Activated naive CD8-positive, alpha-beta T cell treated with anti-CD3 and anti-CD28 coated beads, Interleukin-2, amount 10 ng/mL, durations not matched to agents 7 days and 5 days (primary cell): ENCODE measurements around the gene TPPP. TPM values are rescaled to one million over a fixed set of nuclear protein-coding genes. Genes with fewer than 3 reads are reported as not detected.

Experiments
- ATAC-seq: fragments of 150-1000 bp; cut with Tn5 transposase; one replicate; pipeline ENCODE4 v1.10.0; 2021; ENCODE audit warnings: low read depth, moderate library complexity
- POLR2A ChIA-PET: fragments of 350-600 bp; sonication (Branson Sonifier 250); formaldehyde crosslinking; loops from one replicate; lab custom pipeline; 2021; ENCODE audit warnings: antibody characterized with exemption; lab: Charles Lee
- DNase-seq: peaks from one replicate; pipeline ENCODE4 v3.0.0; 2021
- H3K27ac Mint-ChIP-seq: one replicate; pipeline ENCODE4 v1.8.0; 2022; ENCODE audit warnings: mild to moderate bottlenecking, mixed read lengths
- H3K27me3 Mint-ChIP-seq: one replicate; pipeline ENCODE4 v1.8.0; 2022; ENCODE audit warnings: mild to moderate bottlenecking, moderate library complexity, mixed read lengths
- H3K36me3 Mint-ChIP-seq: one replicate; pipeline ENCODE4 v1.8.0; 2021; ENCODE audit warnings: mild to moderate bottlenecking, mixed read lengths
- H3K4me1 Mint-ChIP-seq: one replicate; pipeline ENCODE4 v1.8.0; 2021; ENCODE audit warnings: mixed read lengths
- H3K4me3 Mint-ChIP-seq: one replicate; pipeline ENCODE4 v1.8.0; 2022; ENCODE audit warnings: mild to moderate bottlenecking, moderate library complexity, mixed read lengths
- H3K9me3 Mint-ChIP-seq: one replicate; pipeline ENCODE4 v1.8.0; 2021; ENCODE audit warnings: mixed read lengths
- total RNA-seq, 2 experiments: library from RNA; stranded (reverse); gene quantifications; one replicate each; pipeline ENCODE4 v1.2.3, GENCODE V29; 2021

TPPP gene
- total RNA-seq, 2 experiments from 2014 or later = 0.40 to 0.55 TPM

- no peak overlapping the region for H3K4me3 Mint-ChIP-seq
- H3K27me3 Mint-ChIP-seq = no peaks in the 10 kb centered on the region
- H3K9me3 Mint-ChIP-seq = no peaks in the 10 kb centered on the region
- peaks cover 2% of the 10 kb centered on the region for H3K4me1 Mint-ChIP-seq
- DNase-seq = no peak
- POLR2A ChIA-PET = no interaction called here
- peaks cover 42% of the 10 kb centered on the region for H3K36me3 Mint-ChIP-seq
- H3K27ac Mint-ChIP-seq = no peak overlapping the region
- ATAC-seq = no peak
These were observed 32.6 kb downstream of the TPPP start for GRCh38 chr5:660491-661030.

- Mint-ChIP-seq H3K9me3 (no peaks in the 10 kb centered on the region), H3K4me1 (peaks cover 2% of the 10 kb centered on the region), H3K36me3 (peaks cover 44% of the 10 kb centered on the region), H3K27ac (no peak overlapping the region), H3K27me3 (no peaks in the 10 kb centered on the region), H3K4me3 (no peak overlapping the region)
- POLR2A ChIA-PET = no interaction called here
- DNase-seq = no peak
- no peak for ATAC-seq
These were observed 33.5 kb downstream of the TPPP start for GRCh38 chr5:659496-660263.

GRCh38 chr5:658103-658502 lies 35.0 kb downstream of the TPPP start:
- peaks cover 44% of the 10 kb centered on the region for H3K36me3 Mint-ChIP-seq
- no peak for ATAC-seq
- H3K4me1 Mint-ChIP-seq = peaks cover 2% of the 10 kb centered on the region
- H3K27ac Mint-ChIP-seq = no peak overlapping the region
- H3K27me3 Mint-ChIP-seq = no peaks in the 10 kb centered on the region
- DNase-seq = no peak
- no peak overlapping the region for H3K4me3 Mint-ChIP-seq
- no peaks in the 10 kb centered on the region for H3K9me3 Mint-ChIP-seq
- POLR2A ChIA-PET = no interaction called here

GRCh38 chr5:657570-657969 lies 35.6 kb downstream of the TPPP start:
- no peaks in the 10 kb centered on the region for H3K9me3 Mint-ChIP-seq
- POLR2A ChIA-PET = no interaction called here
- H3K27me3 Mint-ChIP-seq = no peaks in the 10 kb centered on the region
- peaks cover 44% of the 10 kb centered on the region for H3K36me3 Mint-ChIP-seq
- no peak overlapping the region for H3K4me3 Mint-ChIP-seq
- H3K27ac Mint-ChIP-seq = no peak overlapping the region
- ATAC-seq = no peak
- DNase-seq = no peak
- peaks cover 2% of the 10 kb centered on the region for H3K4me1 Mint-ChIP-seq

- POLR2A ChIA-PET = no interaction called here
- H3K27me3 Mint-ChIP-seq = no peaks in the 10 kb centered on the region
- peaks cover 39% of the 10 kb centered on the region for H3K36me3 Mint-ChIP-seq
These were observed 37.7 kb downstream of the TPPP start for GRCh38 chr5:655406-655805.

GRCh38 chr5:654071-654778 lies 38.9 kb downstream of the TPPP start:
- no peak for ATAC-seq
- DNase-seq = no peak
- no peak overlapping the region for H3K4me3 Mint-ChIP-seq
- no peaks in the 10 kb centered on the region for H3K9me3 Mint-ChIP-seq
- H3K27me3 Mint-ChIP-seq = no peaks in the 10 kb centered on the region
- POLR2A ChIA-PET = no interaction called here
- H3K4me1 Mint-ChIP-seq = no peaks in the 10 kb centered on the region
- no peak overlapping the region for H3K27ac Mint-ChIP-seq
- H3K36me3 Mint-ChIP-seq = peaks cover 29% of the 10 kb centered on the region

More at GRCh38 chr5:655406-655805, 37.7 kb downstream of the TPPP start:
- Mint-ChIP-seq H3K9me3 (no peaks in the 10 kb centered on the region), H3K4me3 (no peak overlapping the region), H3K4me1 (no peaks in the 10 kb centered on the region), H3K27ac (no peak overlapping the region)
- DNase-seq (no peak), ATAC-seq (no peak)

GRCh38 chr5:652773-653350 lies 40.3 kb downstream of the TPPP start:
- Mint-ChIP-seq H3K4me3 (no peak overlapping the region), H3K9me3 (no peaks in the 10 kb centered on the region), H3K4me1 (no peaks in the 10 kb centered on the region), H3K36me3 (peaks cover 19% of the 10 kb centered on the region), H3K27ac (no peak overlapping the region), H3K27me3 (no peaks in the 10 kb centered on the region)
- ATAC-seq (no peak), DNase-seq (no peak)
- POLR2A ChIA-PET = no interaction called here

GRCh38 chr5:652023-652515 lies 41.1 kb downstream of the TPPP start:
- no peak overlapping the region for H3K4me3 Mint-ChIP-seq
- H3K4me1 Mint-ChIP-seq = no peaks in the 10 kb centered on the region

GRCh38 chr5:651296-652022 lies 41.7 kb downstream of the TPPP start:
- H3K27ac Mint-ChIP-seq = no peak overlapping the region
- ATAC-seq = no peak
- POLR2A ChIA-PET = no interaction called here

More at GRCh38 chr5:652023-652515, 41.1 kb downstream of the TPPP start:
- no peaks in the 10 kb centered on the region for H3K27me3 Mint-ChIP-seq
- H3K27ac Mint-ChIP-seq = no peak overlapping the region
- DNase-seq (no peak), ATAC-seq (no peak)
- POLR2A ChIA-PET = no interaction called here
- no peaks in the 10 kb centered on the region for H3K9me3 Mint-ChIP-seq
- H3K36me3 Mint-ChIP-seq = peaks cover 15% of the 10 kb centered on the region

GRCh38 chr5:647727-648126 lies 45.4 kb downstream of the TPPP start:
- ATAC-seq (no peak), DNase-seq (no peak)
- no peak overlapping the region for H3K4me3 Mint-ChIP-seq
- no peaks in the 10 kb centered on the region for H3K9me3 Mint-ChIP-seq
- POLR2A ChIA-PET = no interaction called here
- H3K27ac Mint-ChIP-seq = no peak overlapping the region
- peaks cover 15% of the 10 kb centered on the region for H3K36me3 Mint-ChIP-seq
- no peaks in the 10 kb centered on the region for H3K27me3 Mint-ChIP-seq
- H3K4me1 Mint-ChIP-seq = peaks cover 2% of the 10 kb centered on the region

More at GRCh38 chr5:651296-652022, 41.7 kb downstream of the TPPP start:
- H3K4me3 Mint-ChIP-seq = no peak overlapping the region
- no peaks in the 10 kb centered on the region for H3K4me1 Mint-ChIP-seq
- peaks cover 16% of the 10 kb centered on the region for H3K36me3 Mint-ChIP-seq
- DNase-seq = no peak
- H3K9me3 Mint-ChIP-seq = no peaks in the 10 kb centered on the region
- H3K27me3 Mint-ChIP-seq = no peaks in the 10 kb centered on the region

GRCh38 chr5:647311-647710 lies 45.8 kb downstream of the TPPP start:
- ATAC-seq (no peak), DNase-seq (no peak)
- Mint-ChIP-seq H3K36me3 (peaks cover 15% of the 10 kb centered on the region), H3K4me1 (peaks cover 2% of the 10 kb centered on the region), H3K27ac (no peak overlapping the region), H3K9me3 (no peaks in the 10 kb centered on the region), H3K4me3 (no peak overlapping the region), H3K27me3 (no peaks in the 10 kb centered on the region)
- POLR2A ChIA-PET = no interaction called here

GRCh38 chr5:646396-647201 lies 46.6 kb downstream of the TPPP start:
- Mint-ChIP-seq H3K36me3 (peaks cover 13% of the 10 kb centered on the region), H3K27ac (no peak overlapping the region), H3K27me3 (no peaks in the 10 kb centered on the region), H3K4me1 (peaks cover 2% of the 10 kb centered on the region), H3K9me3 (no peaks in the 10 kb centered on the region), H3K4me3 (no peak overlapping the region)
- DNase-seq = no peak
- POLR2A ChIA-PET = no interaction called here
- ATAC-seq = no peak
